GM19468 (cell line): ENCODE data around the gene SPECC1.
"Not testable (repeated sequence)": the region's sequence is repeated elsewhere in the genome, so short reads cannot be mapped to it uniquely, and the experiment has no call there.

ENCODE experiments used
- ATAC-seq: cut with Tn5 transposase; IDR thresholded peaks from one replicate; pipeline ENCODE4 v1.9.1; 2021; ENCODE audit warnings: mild to moderate bottlenecking, moderate library complexity, moderate number of reproducible peaks; ENCODE audit not compliant: unreplicated experiment; ENCODE audit errors: extremely low read depth

The SPECC1 gene

GRCh38 chr17:20008242-20009051 is 712 bp upstream of the SPECC1 start:
- ATAC-seq: no peak

- no peak for ATAC-seq
Observed at GRCh38 chr17:20009052-20009301, 182 bp upstream of the SPECC1 start.

- ATAC-seq: no peak
Observed at GRCh38 chr17:20010099-20010863, 1.1 kb downstream of the SPECC1 start.

- no peak for ATAC-seq
Observed at GRCh38 chr17:20010936-20011335, 1.8 kb downstream of the SPECC1 start.

GRCh38 chr17:20012017-20012536 is 2.9 kb downstream of the SPECC1 start:
- ATAC-seq: no peak

- not testable (repeated sequence) for ATAC-seq
Observed at GRCh38 chr17:20016475-20016992, 7.4 kb downstream of the SPECC1 start.

GRCh38 chr17:20022701-20023100 is 13.5 kb downstream of the SPECC1 start:
- no peak for ATAC-seq

- no peak for ATAC-seq
Observed at GRCh38 chr17:20026960-20027359, 17.8 kb downstream of the SPECC1 start.

- ATAC-seq: no peak
Observed at GRCh38 chr17:20028443-20028842, 19.3 kb downstream of the SPECC1 start.

- no peak for ATAC-seq
Observed at GRCh38 chr17:20032636-20033035, 23.5 kb downstream of the SPECC1 start.

GRCh38 chr17:20033415-20033814 is 24.3 kb downstream of the SPECC1 start:
- ATAC-seq: no peak

- no peak for ATAC-seq
Observed at GRCh38 chr17:20035501-20035900, 26.3 kb downstream of the SPECC1 start.

GRCh38 chr17:20037286-20037685 is 28.1 kb downstream of the SPECC1 start:
- ATAC-seq: not testable (repeated sequence)

GRCh38 chr17:20039037-20039436 is 29.9 kb downstream of the SPECC1 start:
- no peak for ATAC-seq

GRCh38 chr17:20040216-20040615 is 31.1 kb downstream of the SPECC1 start:
- ATAC-seq: no peak

GRCh38 chr17:20043021-20043420 is 33.9 kb downstream of the SPECC1 start:
- no peak for ATAC-seq

GRCh38 chr17:20045476-20045875 is 36.3 kb downstream of the SPECC1 start:
- ATAC-seq: no peak

- no peak for ATAC-seq
Observed at GRCh38 chr17:20046629-20047028, 37.5 kb downstream of the SPECC1 start.

- ATAC-seq: no peak
Observed at GRCh38 chr17:20051624-20052023, 42.5 kb downstream of the SPECC1 start.

GRCh38 chr17:20053361-20053964 is 44.3 kb downstream of the SPECC1 start:
- ATAC-seq: no peak

GRCh38 chr17:20059728-20060188 is 50.6 kb downstream of the SPECC1 start:
- no peak for ATAC-seq
